Activated CD4-positive, CD25-positive, alpha-beta regulatory T cell treated with anti-CD3 and anti-CD28 coated beads, Interleukin-2, amount 50 U/mL, for 24 hours (primary cell): ENCODE data around the gene ZNF710.
A peak's percentile ranks its signal among the peaks of the same experiment; 100 is the strongest.

Source experiments
- ATAC-seq, 2 donors: fragments of 150-1000 bp; cut with Tn5 transposase; one replicate each; pipeline ENCODE4 v1.10.0; 2021; ENCODE audit warnings: mild to moderate bottlenecking in 1 of 2, moderate library complexity in 1 of 2

ZNF710 gene

GRCh38 chr15:90020021-90020735, 19.1 kb downstream of the ZNF710 start:
- no peak for ATAC-seq

- ATAC-seq = no peak
Observed at GRCh38 chr15:90020936-90021507, 19.9 kb downstream of the ZNF710 start.

GRCh38 chr15:90022345-90022744, 21.2 kb downstream of the ZNF710 start:
- no peak for ATAC-seq

- ATAC-seq = no peak
Observed at GRCh38 chr15:90022905-90023700, 22.0 kb downstream of the ZNF710 start.

- no peak for ATAC-seq
Observed at GRCh38 chr15:90024406-90024805, 23.3 kb downstream of the ZNF710 start.

- ATAC-seq = no peak
Observed at GRCh38 chr15:90025489-90026033, 24.4 kb downstream of the ZNF710 start.

GRCh38 chr15:90028376-90028944, 27.3 kb downstream of the ZNF710 start:
- no peak for ATAC-seq

- no peak for ATAC-seq
Observed at GRCh38 chr15:90029024-90029423, 27.9 kb downstream of the ZNF710 start.

GRCh38 chr15:90030376-90030775, 29.3 kb downstream of the ZNF710 start:
- no peak for ATAC-seq

- ATAC-seq = peak in 1 of 2 donors; percentile 52
Observed at GRCh38 chr15:90031231-90031791, 30.2 kb downstream of the ZNF710 start.

GRCh38 chr15:90033006-90033405, 31.9 kb downstream of the ZNF710 start:
- ATAC-seq = no peak

GRCh38 chr15:90033448-90033847, 32.3 kb downstream of the ZNF710 start:
- no peak for ATAC-seq

- no peak for ATAC-seq
Observed at GRCh38 chr15:90035095-90035839, 34.1 kb downstream of the ZNF710 start.

- ATAC-seq = no peak
Observed at GRCh38 chr15:90035840-90036230, 34.7 kb downstream of the ZNF710 start.

- no peak for ATAC-seq
Observed at GRCh38 chr15:90036343-90036742, 35.2 kb downstream of the ZNF710 start.

- no peak for ATAC-seq
Observed at GRCh38 chr15:90036806-90037510, 35.8 kb downstream of the ZNF710 start.

GRCh38 chr15:90037511-90037860, 36.4 kb downstream of the ZNF710 start:
- ATAC-seq = no peak

- peak; percentile 94 to 95 for ATAC-seq
Observed at GRCh38 chr15:90037961-90038631, 37.0 kb downstream of the ZNF710 start.

GRCh38 chr15:90038632-90039095, 37.5 kb downstream of the ZNF710 start:
- peak; percentile 1 to 9 for ATAC-seq

GRCh38 chr15:90039996-90040395, 38.9 kb downstream of the ZNF710 start:
- ATAC-seq = no peak

- ATAC-seq = no peak
Observed at GRCh38 chr15:90040618-90041017, 39.5 kb downstream of the ZNF710 start.
